ENCODE results near the gene CLBA1.
"Not testable (repeated sequence)": the region's sequence is repeated elsewhere in the genome, so short reads cannot be mapped to it uniquely, and the experiment has no call there.

- not testable (repeated sequence) for TF ChIP-seq CTCF, POLR2A (IDR thresholded peaks at IDR 0.05)
Observed at GRCh38 chr14:104951863-104952657, 33.5 kb upstream of the CLBA1 start.

Measured in heart left ventricle (tissue), 13 donors.